HG03135 (cell line): ENCODE data around the gene ASB13.
"Not testable (repeated sequence)": the region's sequence is repeated elsewhere in the genome, so short reads cannot be mapped to it uniquely, and the experiment has no call there.

Source experiments
- ATAC-seq: cut with Tn5 transposase; IDR thresholded peaks from one replicate; pipeline ENCODE4 v1.9.1; 2021; ENCODE audit warnings: mild to moderate bottlenecking, moderate library complexity; ENCODE audit not compliant: unreplicated experiment

Gene ASB13

DNA sequence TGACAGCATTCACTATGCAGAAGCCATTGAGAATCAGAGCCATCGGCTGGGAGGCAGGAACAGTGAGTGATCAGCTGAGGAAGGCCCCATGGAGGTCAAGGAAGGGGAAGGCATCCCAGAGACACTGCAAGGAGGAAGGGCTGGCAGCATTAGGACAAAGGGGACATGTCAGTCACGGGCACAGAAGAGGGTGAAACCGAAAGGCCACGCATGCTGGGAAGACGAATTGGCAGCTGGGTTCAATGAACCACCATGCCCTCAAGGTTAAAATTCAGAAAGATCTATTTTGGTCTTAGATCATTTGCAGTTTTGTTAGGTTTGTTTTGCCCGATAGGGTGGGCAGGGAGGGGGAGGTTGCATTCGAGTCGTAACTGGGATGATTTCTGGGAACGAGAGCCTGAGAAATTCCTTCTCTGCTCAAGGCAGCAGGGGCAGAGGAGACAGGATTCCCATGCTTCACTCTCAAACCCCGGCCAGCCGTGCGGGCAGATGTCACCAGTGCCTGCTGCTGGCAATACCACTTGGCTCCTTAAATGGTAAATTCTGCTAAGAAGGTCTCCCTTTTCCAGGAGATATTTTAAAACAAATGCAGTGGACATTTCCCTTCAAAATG, 57.7 kb downstream of the ASB13 start:
- ATAC-seq, result no peak

- no peak for ATAC-seq
Observed at GRCh38 chr10:5607594-5607993, 58.8 kb downstream of the ASB13 start.

DNA sequence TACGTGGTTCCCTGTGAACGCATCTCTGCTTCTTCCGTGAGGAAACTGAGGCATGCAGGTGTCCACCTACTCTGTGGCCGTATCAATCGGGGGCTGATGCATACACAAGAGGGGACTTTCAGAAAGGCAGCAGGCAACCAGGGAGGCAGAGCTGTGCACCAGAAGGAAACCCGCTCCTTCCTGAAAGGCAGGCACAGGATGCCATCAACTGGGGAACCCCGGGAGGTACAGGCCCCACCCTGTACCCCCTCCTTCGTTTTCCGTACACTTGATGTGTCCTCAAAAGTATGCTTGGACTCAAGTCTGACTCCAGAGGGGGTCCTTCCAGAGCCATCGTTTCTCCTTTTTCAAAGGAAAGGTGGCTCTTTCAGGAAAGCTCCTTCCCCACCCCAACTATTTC, 59.5 kb downstream of the ASB13 start:
- ATAC-seq, result no peak

GRCh38 chr10:5606321-5606720, 60.1 kb downstream of the ASB13 start:
- ATAC-seq, result no peak

DNA sequence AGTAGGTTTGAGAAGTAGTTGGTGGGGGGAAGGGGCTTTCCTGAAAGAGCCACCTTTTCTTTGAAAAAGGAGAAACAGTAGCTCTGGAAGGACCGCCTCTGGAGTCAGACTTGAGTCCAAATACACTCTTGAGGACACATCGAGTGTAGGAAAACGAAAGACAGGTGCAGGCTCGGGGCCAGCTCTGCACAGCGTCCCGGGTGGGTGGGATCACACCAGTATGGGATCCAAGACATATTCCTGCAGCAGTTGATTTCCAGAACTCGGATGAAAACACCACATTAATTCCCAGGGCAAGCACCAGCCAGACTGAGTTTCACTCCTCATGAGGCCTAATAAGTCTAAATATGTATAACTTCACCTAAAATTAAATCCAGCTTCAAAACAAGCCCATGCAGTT, 61.4 kb downstream of the ASB13 start:
- no peak for ATAC-seq

DNA sequence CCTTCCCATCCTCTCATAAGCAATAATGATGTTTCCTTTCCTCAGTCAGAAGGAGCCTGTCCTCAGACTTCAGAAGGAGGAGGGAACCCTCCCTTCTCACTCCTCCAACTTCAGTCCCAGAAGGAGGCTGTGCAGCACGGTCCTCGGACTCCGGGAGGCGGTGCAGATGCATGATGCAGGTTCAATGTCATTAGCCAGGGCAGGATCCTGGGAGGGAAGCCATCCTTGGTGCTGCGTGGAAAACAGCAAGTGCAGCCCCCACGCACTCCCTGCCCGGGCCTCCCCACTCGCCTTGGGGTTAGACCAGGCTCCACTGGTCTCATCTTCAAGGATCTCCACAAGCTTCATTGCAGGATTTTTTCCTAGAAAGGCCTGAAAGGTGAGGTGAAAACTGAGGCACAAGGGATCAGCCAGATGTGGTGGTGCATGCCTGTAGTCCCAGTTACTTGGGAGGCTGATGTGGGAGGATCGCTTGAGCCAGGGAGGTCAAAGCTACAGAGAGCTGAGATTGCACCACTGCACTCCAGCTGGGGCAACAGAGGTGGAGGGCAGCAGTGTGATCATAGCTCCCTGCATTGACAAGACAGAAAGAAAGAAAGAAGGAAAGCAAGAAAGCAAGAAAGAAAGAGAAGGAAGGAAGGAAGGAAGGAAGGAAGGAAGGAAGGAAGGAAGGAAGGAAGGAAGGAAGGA, 62.0 kb downstream of the ASB13 start:
- ATAC-seq, result no peak

DNA sequence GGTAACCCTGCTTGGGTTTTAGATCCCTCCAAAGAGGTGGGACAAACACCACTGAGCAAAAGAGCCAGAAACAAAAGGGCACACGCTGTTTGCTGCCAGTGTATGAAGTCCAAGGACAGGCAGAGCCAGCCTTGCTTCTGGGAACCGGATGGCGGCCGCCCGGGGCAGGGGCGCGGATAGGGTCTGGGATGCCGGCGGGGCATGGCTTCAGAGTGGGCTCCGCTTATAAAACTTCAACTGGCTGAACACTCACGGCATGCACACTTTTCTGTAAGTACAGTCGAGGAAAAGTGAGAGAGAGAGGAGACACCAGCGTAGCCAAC, 62.6 kb downstream of the ASB13 start:
- no peak for ATAC-seq

DNA sequence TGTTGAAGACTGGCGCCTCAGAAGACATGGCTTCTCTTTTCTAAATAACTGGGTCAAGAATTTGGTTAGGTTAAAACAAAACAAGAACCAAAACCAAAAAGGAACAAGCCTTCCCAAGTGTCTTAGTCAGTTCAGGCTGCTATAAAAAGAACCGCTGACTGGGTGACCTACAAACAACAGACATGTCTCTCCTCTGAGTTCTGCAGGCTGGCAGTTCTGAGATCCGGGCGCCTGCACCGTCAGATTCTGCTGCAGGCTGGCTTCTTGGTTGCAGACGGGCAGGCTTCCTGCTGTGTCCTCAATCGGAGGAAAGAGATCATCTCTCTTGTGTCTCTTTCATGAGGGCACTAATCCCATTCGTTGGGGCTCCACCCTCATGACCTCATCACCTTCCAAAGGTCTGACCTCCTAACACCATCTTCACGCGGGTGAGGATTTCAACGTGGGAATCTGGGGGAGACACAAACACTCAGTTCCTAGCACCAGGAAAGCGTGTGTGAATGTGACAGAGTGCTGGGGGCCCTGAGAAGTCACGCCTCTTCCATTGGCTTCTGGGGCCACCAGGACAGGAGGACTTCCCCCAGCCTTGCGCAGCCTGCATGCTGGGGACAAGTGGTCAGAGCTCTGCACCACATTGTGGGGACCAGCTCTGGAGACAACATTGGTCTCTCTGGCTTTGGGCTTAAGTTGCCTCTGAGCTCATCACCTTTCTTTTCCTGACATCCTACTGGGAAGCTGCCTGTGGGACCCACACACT, 63.1 kb downstream of the ASB13 start:
- no peak for ATAC-seq

- no peak for ATAC-seq
Observed at GRCh38 chr10:5601826-5602495, 64.4 kb downstream of the ASB13 start.

GRCh38 chr10:5600908-5601307, 65.5 kb downstream of the ASB13 start:
- no peak for ATAC-seq

DNA sequence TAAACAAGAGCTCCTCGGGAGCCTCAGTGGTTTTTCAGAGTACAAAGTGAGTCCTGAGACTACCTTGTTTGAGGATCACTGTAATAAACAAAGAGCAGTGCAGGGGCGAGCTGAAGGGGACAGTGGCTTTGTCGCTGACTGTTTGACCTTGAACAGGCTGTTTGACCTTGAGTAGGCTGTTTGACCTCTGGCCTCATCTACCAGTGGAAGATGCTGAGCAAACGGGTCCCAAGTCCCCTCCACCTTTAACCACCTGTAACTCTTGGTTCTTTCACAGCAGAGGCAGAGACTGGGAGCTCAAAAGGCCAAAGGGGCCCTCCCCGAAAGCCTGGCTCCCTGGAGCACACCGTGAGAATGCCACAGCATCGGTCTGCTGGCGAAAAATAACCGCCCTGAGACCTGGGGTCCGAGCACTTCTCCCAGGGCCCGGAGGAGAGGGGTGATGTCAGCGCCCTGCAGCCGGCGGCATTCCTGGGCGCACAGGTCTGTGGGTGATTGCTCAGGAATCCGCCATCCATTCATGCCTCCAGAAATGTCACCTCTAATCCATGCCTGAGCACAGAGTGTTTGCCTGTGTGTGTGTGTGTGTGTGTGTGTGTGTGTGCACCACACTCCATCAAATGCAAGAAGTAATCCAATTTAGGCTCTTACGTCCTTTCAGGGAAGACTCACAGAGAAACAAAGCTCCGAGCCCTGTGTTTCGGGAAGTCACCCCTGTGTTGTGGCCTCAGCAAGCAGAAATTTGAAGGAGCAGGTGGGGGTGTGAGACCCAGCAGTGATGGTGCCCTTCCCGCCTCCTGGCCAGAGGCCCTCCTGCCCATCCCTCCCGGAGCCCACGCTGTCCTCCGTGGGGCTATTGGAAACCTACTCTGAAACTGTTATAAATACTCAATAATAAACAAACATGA, 66.5 kb downstream of the ASB13 start:
- no peak for ATAC-seq

DNA sequence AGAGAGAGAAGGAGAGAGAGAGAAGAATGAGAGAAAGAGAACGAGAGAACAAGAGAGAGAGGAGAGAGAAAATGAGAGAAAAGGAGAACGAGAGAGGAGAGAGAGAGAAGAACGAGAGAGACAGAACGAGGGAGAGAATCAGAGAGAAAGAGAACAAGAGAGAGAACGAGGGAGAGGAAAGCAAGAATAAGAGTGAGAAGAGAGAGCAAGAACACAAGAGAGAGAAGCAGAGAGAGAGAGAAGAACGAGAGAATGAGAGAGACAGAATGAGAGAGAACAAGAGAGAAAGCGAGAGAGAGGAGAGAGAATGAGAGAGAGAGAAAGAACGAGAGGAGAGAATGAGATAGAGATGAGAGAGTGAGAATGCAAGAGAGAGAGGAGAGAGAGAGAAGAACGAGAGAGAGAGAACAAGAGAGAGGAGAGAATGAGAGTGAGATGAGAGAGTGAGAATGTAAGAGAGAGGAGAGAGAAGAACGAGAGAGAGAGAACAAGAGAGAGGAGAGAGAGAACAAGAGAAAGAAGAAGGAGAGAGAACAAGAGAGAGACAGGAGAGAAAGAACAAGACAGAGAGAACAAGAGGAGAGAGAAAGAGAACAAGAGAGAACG, 68.2 kb downstream of the ASB13 start:
- no peak for ATAC-seq

- no peak for ATAC-seq
Observed at GRCh38 chr10:5596611-5597341, 69.6 kb downstream of the ASB13 start.

DNA sequence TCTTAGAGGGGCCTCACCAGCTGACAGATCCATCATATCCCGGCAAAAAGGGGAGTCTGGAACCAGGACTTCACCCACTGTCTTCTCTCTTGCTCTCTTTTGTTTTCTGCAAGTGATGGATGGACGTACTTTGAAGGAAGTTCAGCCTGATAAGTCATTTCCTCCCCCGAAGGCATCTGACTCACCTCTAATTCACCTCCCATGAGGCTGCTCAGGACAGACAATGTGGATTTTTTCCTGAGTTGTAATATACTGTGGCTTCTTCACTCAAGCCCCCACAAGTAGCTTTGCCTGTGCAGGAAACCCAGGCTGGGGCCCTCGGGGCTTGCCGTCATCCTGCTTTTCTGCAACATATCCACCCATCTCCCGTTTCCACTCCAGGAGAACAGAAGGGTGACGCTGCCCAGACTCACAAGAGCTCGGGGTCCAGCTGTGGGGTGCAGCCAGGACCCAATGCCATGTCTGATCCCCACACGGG, 70.4 kb downstream of the ASB13 start:
- ATAC-seq, result no peak

GRCh38 chr10:5595591-5595990, 70.8 kb downstream of the ASB13 start:
- ATAC-seq, result no peak

DNA sequence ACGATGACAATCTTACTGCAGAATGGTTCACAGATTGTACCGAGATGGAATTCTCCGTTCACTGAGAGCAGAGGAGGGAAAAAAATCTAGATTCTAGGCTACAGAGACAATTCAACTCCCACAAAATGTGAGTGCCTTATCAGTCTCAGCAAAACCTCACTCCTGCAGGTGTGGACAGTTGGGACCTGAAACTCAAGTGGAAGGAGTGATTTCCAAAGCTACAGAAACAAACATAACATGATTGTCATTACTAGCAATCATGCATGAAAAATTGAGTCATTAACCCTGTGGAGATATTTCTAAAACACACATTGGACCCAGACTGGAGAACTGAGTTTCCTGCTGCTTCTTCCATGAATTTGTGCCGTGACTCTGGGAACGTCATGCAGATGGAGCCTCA, 71.3 kb downstream of the ASB13 start:
- ATAC-seq, result no peak

- ATAC-seq, result no peak
Observed at GRCh38 chr10:5594271-5595049, 71.9 kb downstream of the ASB13 start.

- not testable (repeated sequence) for ATAC-seq
Observed at GRCh38 chr10:5593347-5593746, 73.0 kb downstream of the ASB13 start.

DNA sequence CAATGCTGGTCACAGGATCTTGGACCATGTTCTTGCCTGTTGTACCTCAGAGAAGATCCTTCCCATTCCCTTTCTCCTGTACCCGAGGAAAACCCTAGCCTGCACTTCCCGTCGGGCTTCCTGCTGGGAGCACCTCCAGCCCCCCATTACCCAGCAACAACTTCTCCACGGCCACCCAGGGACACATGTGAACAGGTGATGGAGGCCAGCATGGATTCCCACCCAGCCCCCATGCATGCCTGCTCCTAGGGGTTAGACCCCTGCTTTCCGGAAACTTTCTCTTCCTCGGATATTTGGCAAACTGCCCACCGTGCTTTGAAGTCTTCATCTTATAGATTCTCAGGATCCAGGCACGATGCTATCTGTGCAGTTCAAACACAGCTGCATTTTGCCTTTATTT, 74.3 kb downstream of the ASB13 start:
- no peak for ATAC-seq
